Right lobe of liver (tissue), 4 donors: ENCODE measurements around the gene IFNA21.

Experiments used
- CTCF ChIP-seq, 4 donors: fragments of 200-600 bp in 3 of 4; fragments of 450-650 bp in 1 of 4; IDR thresholded peaks; one replicate each; pipeline versions ENCODE4 v1.5.1 to v1.8.0; 2016 to 2022; ENCODE audit warnings: antibody characterized with exemption in 4 of 4, mild to moderate bottlenecking in 2 of 4
- POLR2A ChIP-seq: fragments of 450-650 bp; IDR thresholded peaks from one replicate; pipeline ENCODE4 v1.6.1; 2017; ENCODE audit warnings: antibody characterized with exemption, mild to moderate bottlenecking
- donor health status: DM: no; HTN: no; CAD: no.
- donor health status: DM: no; HTN: no; CAD: no.
- donor health status: DM: no; HTN: yes; CAD: no.

DNA sequence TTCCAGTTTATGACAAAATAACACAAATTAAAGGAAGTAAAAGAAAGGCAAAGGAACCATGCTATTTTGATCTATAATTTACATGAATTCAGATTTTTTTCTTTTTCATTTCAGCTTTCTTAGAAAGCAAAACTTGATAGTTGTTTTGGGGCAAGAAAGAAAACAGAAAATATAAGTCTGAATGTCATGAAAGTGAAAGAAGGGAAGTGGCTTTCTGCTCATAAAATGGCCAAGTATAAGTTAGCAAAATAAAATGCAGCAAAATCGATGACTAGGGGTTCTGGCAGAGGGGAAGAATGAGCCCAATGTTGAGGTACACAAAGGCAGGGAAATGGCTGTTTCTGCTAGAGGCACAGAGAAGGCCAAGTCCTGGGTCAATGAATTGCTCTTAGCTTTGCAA, 21.9 kb downstream of the IFNA21 start:
- no peak for TF ChIP-seq POLR2A
- no peak for TF ChIP-seq CTCF (IDR thresholded peaks at IDR 0.05)
